Activated naive CD8-positive, alpha-beta T cell treated with anti-CD3 and anti-CD28 coated beads, Interleukin-2, amount 10 ng/mL, durations not matched to agents 7 days and 5 days (primary cell): Measurements from ENCODE around the gene ZNF561. TPM values are rescaled to one million over a fixed set of nuclear protein-coding genes. Genes with fewer than 3 reads are reported as not detected.
"Not testable (repeated sequence)": the region's sequence is repeated elsewhere in the genome, so short reads cannot be mapped to it uniquely, and the experiment has no call there.

Experiments
- ATAC-seq: fragments of 150-1000 bp; cut with Tn5 transposase; one replicate; pipeline ENCODE4 v1.10.0; 2021; ENCODE audit warnings: low read depth, moderate library complexity
- POLR2A ChIA-PET: fragments of 350-600 bp; sonication (Branson Sonifier 250); formaldehyde crosslinking; loops from one replicate; lab custom pipeline; 2021; ENCODE audit warnings: antibody characterized with exemption; lab: Charles Lee
- DNase-seq: peaks from one replicate; pipeline ENCODE4 v3.0.0; 2021
- H3K27ac Mint-ChIP-seq: one replicate; pipeline ENCODE4 v1.8.0; 2022; ENCODE audit warnings: mild to moderate bottlenecking, mixed read lengths
- H3K27me3 Mint-ChIP-seq: one replicate; pipeline ENCODE4 v1.8.0; 2022; ENCODE audit warnings: mild to moderate bottlenecking, moderate library complexity, mixed read lengths
- H3K36me3 Mint-ChIP-seq: one replicate; pipeline ENCODE4 v1.8.0; 2021; ENCODE audit warnings: mild to moderate bottlenecking, mixed read lengths
- H3K4me1 Mint-ChIP-seq: one replicate; pipeline ENCODE4 v1.8.0; 2021; ENCODE audit warnings: mixed read lengths
- H3K4me3 Mint-ChIP-seq: one replicate; pipeline ENCODE4 v1.8.0; 2022; ENCODE audit warnings: mild to moderate bottlenecking, moderate library complexity, mixed read lengths
- H3K9me3 Mint-ChIP-seq: one replicate; pipeline ENCODE4 v1.8.0; 2021; ENCODE audit warnings: mixed read lengths
- total RNA-seq, 2 experiments: library from RNA; stranded (reverse); gene quantifications; one replicate each; pipeline ENCODE4 v1.2.3, GENCODE V29; 2021

ZNF561 gene
- total RNA-seq, 2 experiments from 2014 or later = 34.0 to 39.5 TPM

- Mint-ChIP-seq H3K4me1 (peaks cover 18% of the 10 kb centered on the region), H3K27me3 (no peaks in the 10 kb centered on the region), H3K36me3 (peaks cover 21% of the 10 kb centered on the region), H3K4me3 (peak overlapping the region; percentile 60), H3K27ac (peak overlapping the region; percentile 43), H3K9me3 (peaks cover under 1% of the 10 kb centered on the region)
- POLR2A ChIA-PET = no interaction called here
- ATAC-seq (no peak), DNase-seq (no peak)
Measured at GRCh38 chr19:9622531-9622930, 1.5 kb upstream of the ZNF561 start.

DNA sequence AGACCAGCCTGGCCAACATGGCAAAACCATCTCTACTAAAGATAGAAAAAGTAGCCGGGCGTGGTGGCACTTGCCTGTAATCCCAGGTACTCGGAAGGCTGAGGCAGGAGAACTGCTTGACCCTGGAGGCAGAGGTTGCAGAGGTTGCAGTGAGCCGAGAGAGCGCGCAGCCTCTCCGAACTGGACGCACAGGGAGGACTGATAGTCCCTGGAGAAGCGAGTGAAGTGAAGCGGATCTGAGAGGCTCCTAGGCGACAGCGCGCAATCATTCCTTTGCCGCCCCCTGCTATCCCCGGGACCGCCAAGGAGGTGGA, 233 bp downstream of the ZNF561 start:
- no peaks in the 10 kb centered on the region for H3K27me3 Mint-ChIP-seq
- peaks cover 34% of the 10 kb centered on the region for H3K36me3 Mint-ChIP-seq
- H3K4me1 Mint-ChIP-seq = peaks cover 18% of the 10 kb centered on the region
- H3K27ac Mint-ChIP-seq = peak overlapping the region; percentile 100
- H3K4me3 Mint-ChIP-seq = peak overlapping the region; percentile 97
- ATAC-seq = no peak
- POLR2A ChIA-PET = interaction anchor here (1.1 kb wide), 1 partner anchor 198 kb away, joined by 4 read pairs; the partner anchor contains the start of gene FBXL12
- DNase-seq = no peak
- peaks cover 3% of the 10 kb centered on the region for H3K9me3 Mint-ChIP-seq

DNA sequence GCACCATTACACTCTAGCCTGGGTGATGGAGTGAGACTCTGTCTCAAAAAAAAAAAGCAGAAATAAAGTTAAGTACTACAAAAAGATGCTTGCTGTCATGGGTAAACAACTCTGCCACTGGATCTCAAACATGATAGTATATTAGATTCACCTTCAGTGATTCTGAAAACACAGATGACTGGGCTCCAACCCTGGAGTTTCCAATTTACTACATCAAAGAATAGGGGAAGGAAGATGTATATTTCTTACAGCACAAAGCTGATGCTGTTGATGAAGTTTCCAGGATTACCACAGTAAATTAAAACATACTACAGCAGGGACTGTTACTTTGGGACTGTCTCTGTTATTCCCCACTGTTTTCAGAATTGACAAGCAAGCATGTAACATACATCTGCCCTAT, 5.2 kb downstream of the ZNF561 start:
- Mint-ChIP-seq H3K4me3 (no peak overlapping the region), H3K27me3 (no peaks in the 10 kb centered on the region), H3K27ac (no peak overlapping the region), H3K36me3 (peaks cover 76% of the 10 kb centered on the region), H3K9me3 (peaks cover 15% of the 10 kb centered on the region), H3K4me1 (peaks cover 7% of the 10 kb centered on the region)
- DNase-seq (no peak), ATAC-seq (no peak)
- POLR2A ChIA-PET = no interaction called here

DNA sequence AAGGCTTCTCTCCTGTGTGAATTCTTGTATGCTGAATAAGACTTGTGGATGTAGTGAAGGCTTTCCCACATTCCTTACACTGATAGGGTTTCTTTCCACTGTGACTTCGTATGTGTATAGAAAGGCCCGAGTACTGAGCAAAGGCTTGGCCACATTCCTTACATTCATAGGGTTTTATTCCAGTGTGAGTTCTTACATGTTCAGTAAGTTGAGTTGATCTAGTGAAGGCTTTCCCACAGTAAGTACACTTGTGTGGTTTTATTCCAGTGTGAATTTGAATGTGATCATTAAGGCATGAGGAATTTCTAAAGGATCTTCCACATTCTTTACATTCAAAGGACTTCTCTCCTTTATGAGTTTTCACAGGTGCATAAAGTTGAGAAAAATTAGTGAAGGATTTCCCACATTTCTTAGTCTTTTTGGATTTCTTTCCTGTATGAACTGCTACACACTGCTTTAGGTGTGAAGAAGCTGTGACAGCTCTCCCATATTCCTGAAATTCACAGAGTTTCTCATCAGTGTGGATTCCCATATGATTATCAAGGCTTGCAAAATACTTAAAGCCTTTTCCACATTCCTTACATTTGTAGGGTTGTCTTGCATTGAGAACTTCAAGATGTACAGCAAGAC, 10.4 kb downstream of the ZNF561 start:
- Mint-ChIP-seq H3K27me3 (no peaks in the 10 kb centered on the region), H3K9me3 (peaks cover 35% of the 10 kb centered on the region), H3K4me1 (no peaks in the 10 kb centered on the region), H3K36me3 (peaks cover 73% of the 10 kb centered on the region), H3K27ac (no peak overlapping the region), H3K4me3 (no peak overlapping the region)
- POLR2A ChIA-PET = no interaction called here
- ATAC-seq = no peak
- no peak for DNase-seq

DNA sequence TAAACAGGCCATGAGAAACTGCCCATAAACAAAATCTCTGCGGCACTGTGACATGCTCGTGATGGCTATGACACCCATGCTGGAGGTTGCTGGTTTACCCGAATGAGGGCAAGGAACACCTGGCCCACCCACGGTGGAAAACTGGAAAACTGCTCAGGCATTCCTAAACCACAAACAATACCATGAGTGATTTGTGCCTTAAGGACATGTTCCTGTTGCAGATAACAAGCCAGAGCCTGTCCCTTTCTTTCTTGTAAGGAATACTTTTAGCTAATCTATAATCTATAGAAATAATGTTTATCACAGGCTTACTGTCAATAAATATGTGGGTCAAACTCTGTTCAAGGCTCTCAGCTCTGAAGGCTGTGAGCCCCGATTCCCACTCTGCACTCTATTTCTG, 12.1 kb downstream of the ZNF561 start:
- H3K36me3 Mint-ChIP-seq = peaks cover 64% of the 10 kb centered on the region

GRCh38 chr19:9597027-9597426, 24.0 kb downstream of the ZNF561 start:
- DNase-seq (no peak), ATAC-seq (no peak)
- H3K27ac Mint-ChIP-seq = no peak overlapping the region
- no peak overlapping the region for H3K4me3 Mint-ChIP-seq
- POLR2A ChIA-PET = no interaction called here
- peaks cover 16% of the 10 kb centered on the region for H3K9me3 Mint-ChIP-seq
- peaks cover 2% of the 10 kb centered on the region for H3K36me3 Mint-ChIP-seq
- peaks cover 2% of the 10 kb centered on the region for H3K27me3 Mint-ChIP-seq
- no peaks in the 10 kb centered on the region for H3K4me1 Mint-ChIP-seq

More for the DNA sequence above, 12.1 kb downstream of the ZNF561 start:
- H3K4me1 Mint-ChIP-seq = no peaks in the 10 kb centered on the region
- no peak overlapping the region for H3K27ac Mint-ChIP-seq
- ATAC-seq (no peak), DNase-seq (no peak)
- no peak overlapping the region for H3K4me3 Mint-ChIP-seq
- POLR2A ChIA-PET = no interaction called here
- no peaks in the 10 kb centered on the region for H3K27me3 Mint-ChIP-seq
- H3K9me3 Mint-ChIP-seq = peaks cover 37% of the 10 kb centered on the region

DNA sequence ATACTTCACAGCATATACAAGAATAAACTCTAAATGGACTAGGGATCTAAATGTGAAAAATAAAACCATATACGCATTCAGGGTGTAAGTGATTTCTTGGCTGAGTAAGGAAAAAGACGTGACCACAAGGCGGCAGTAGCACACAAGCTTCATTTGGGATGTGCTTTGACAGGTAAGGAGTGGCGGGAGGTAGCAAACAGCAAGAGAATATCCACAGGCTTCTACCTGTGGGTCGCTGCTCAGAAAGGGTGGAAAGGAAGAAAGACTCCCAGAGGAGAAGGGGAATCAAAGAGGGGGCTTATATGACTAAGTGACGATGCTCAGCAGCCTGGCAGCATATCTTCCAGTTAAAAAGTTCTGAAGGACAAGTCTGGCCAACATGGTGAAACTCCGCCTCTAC, 34.3 kb downstream of the ZNF561 start:
- H3K27me3 Mint-ChIP-seq = peaks cover 11% of the 10 kb centered on the region
- peaks cover 7% of the 10 kb centered on the region for H3K36me3 Mint-ChIP-seq
- H3K9me3 Mint-ChIP-seq = peaks cover 4% of the 10 kb centered on the region
- DNase-seq = peak; percentile 63
- peak; percentile 48 for ATAC-seq
- H3K4me1 Mint-ChIP-seq = peaks cover 14% of the 10 kb centered on the region
- POLR2A ChIA-PET = interaction anchor here (0.6 kb wide), 1 partner anchor 838 kb away, joined by 3 read pairs; no protein-coding TSS in a partner anchor
- no peak overlapping the region for H3K27ac Mint-ChIP-seq
- H3K4me3 Mint-ChIP-seq = peak overlapping the region; percentile 6

DNA sequence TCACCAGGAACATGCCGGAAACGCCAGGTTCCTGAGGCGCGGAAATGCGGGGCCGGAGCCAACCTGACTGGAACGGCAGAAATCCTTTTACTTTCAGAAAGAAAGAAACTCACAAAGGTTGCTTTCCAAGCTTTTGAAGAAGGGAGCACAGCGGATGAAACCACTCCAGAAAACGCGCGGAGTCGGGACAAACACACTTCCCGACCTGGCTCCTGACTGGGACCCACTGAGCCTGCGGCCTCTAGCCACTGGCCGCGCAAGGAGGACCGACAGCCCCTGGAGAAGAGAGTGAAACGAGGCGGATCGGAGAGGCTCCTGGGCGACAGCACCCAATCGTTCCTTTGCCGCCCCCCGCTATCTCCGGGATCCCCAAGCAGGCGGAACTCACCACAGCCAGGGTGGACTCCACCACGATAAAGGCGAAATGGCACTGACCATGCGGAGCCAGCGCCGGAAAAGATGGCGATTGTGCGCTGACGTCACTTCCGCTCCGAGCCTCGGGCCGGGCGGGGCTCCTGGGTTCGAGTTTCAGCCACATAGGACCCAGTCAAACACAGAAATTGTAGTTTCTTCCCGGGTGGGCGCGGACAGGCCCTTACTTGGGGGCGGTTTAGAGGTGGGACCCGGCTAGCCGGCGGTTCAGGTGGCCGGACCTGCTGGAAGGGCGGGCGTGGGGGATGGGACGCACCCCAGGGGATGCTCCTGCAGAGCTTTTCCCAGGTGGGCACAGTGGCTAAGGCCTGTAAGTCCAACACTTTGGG, 36.8 kb downstream of the ZNF561 start, which contains the start of gene ZNF121:
Gene ZNF121 (minus strand): TSS at position 432 of the 761 bp plus-strand sequence. CDS start 16,407 bp downstream, outside the sequence.
- DNase-seq = peak; percentile 88
- POLR2A ChIA-PET = interaction anchor here (0.6 to 1.5 kb wide), 6 partner anchors 19 to 444 kb away, joined by 3 to 6 read pairs (median 3); partner anchors contain the start of genes UBL5, ZNF266 and ZNF846

GRCh38 chr19:9582081-9582725, 38.8 kb downstream of the ZNF561 start:
- ATAC-seq, H3K27me3 Mint-ChIP-seq, DNase-seq: not testable (repeated sequence)
- H3K4me1 Mint-ChIP-seq = peaks cover 21% of the 10 kb centered on the region
- POLR2A ChIA-PET = interaction anchor here (0.6 kb wide), 1 partner anchor 272 kb away, joined by 7 read pairs; no protein-coding TSS in a partner anchor
- peaks cover 16% of the 10 kb centered on the region for H3K9me3 Mint-ChIP-seq
- H3K4me3 Mint-ChIP-seq = peak overlapping the region; percentile 65
- H3K27ac Mint-ChIP-seq = peak overlapping the region; percentile 39
- H3K36me3 Mint-ChIP-seq = peaks cover 50% of the 10 kb centered on the region

More for the DNA sequence above, 36.8 kb downstream of the ZNF561 start, which contains the start of gene ZNF121:
- Mint-ChIP-seq H3K27me3 (peaks cover 9% of the 10 kb centered on the region), H3K4me1 (peaks cover 21% of the 10 kb centered on the region), H3K36me3 (peaks cover 30% of the 10 kb centered on the region), H3K4me3 (peak within 1 kb of the TSS; percentile 94), H3K27ac (peak within 1 kb of the TSS; percentile 95), H3K9me3 (peaks cover 12% of the 10 kb centered on the region)
- ATAC-seq = peak; percentile 80

DNA sequence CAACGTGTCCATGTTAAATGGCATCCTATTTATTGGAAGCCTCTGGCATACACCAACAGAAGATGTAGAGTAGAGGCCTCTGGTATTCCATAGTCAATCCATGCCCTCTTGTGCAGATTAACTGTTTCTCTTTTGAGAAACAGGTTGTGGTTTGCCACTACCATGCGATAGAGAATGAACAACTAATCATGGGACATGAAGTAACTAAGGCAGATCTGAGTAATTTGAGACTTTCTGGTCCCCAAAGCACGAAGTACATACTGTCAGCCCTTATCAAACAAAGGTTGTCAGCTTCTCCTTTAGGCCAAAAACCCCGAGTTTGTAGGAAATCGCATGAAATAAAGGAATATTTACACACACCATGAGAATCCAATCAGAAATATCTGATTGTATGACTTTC, 40.3 kb downstream of the ZNF561 start:
- POLR2A ChIA-PET = no interaction called here

GRCh38 chr19:9570255-9570654, 50.8 kb downstream of the ZNF561 start:
- POLR2A ChIA-PET = no interaction called here
- peaks cover 95% of the 10 kb centered on the region for H3K36me3 Mint-ChIP-seq
- H3K4me3 Mint-ChIP-seq = no peak overlapping the region
- no peak for ATAC-seq
- H3K4me1 Mint-ChIP-seq = no peaks in the 10 kb centered on the region
- DNase-seq = no peak
- no peak overlapping the region for H3K27ac Mint-ChIP-seq
- peaks cover 42% of the 10 kb centered on the region for H3K9me3 Mint-ChIP-seq
- H3K27me3 Mint-ChIP-seq = no peaks in the 10 kb centered on the region

More for the DNA sequence above, 40.3 kb downstream of the ZNF561 start:
- DNase-seq = no peak
- Mint-ChIP-seq H3K9me3 (peaks cover 23% of the 10 kb centered on the region), H3K27ac (no peak overlapping the region), H3K36me3 (peaks cover 65% of the 10 kb centered on the region), H3K27me3 (no peaks in the 10 kb centered on the region), H3K4me1 (peaks cover 20% of the 10 kb centered on the region), H3K4me3 (no peak overlapping the region)
- ATAC-seq = no peak

GRCh38 chr19:9566729-9567128, 54.3 kb downstream of the ZNF561 start:
- H3K9me3 Mint-ChIP-seq = peaks cover 45% of the 10 kb centered on the region
- ATAC-seq = no peak
- peaks cover 91% of the 10 kb centered on the region for H3K36me3 Mint-ChIP-seq
- H3K4me1 Mint-ChIP-seq = no peaks in the 10 kb centered on the region
- H3K27ac Mint-ChIP-seq = no peak overlapping the region
- H3K27me3 Mint-ChIP-seq = no peaks in the 10 kb centered on the region
- POLR2A ChIA-PET = no interaction called here
- DNase-seq = no peak
- H3K4me3 Mint-ChIP-seq = no peak overlapping the region
